HG03139 (cell line): ENCODE data around the gene FGD4.
"Not testable (repeated sequence)": the region's sequence is repeated elsewhere in the genome, so short reads cannot be mapped to it uniquely, and the experiment has no call there.

Experiments used
- ATAC-seq: cut with Tn5 transposase; IDR thresholded peaks from one replicate; pipeline ENCODE4 v1.9.1; 2021; ENCODE audit not compliant: unreplicated experiment

Gene FGD4

GRCh38 chr12:32515137-32515873 is 115.9 kb downstream of the FGD4 start:
- ATAC-seq = no peak

DNA sequence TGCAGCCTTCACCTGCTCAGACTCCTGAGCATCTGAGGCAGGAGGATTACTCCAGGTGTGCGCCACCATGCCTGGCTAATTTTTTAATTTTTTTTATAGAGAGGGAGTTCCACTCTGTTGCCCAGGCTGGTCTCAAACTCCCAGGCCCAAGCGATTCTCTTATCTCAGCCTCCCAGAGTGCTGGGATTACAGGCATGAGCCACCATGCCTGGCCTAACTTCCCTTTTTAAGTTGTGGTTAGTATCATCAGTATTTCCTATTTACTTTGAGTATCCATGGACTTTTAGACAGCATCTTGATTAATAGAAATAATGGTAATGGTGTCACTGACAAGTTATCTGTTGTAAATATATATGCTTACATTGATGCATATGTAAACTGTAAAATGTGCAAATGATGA is 116.9 kb downstream of the FGD4 start:
- no peak for ATAC-seq

DNA sequence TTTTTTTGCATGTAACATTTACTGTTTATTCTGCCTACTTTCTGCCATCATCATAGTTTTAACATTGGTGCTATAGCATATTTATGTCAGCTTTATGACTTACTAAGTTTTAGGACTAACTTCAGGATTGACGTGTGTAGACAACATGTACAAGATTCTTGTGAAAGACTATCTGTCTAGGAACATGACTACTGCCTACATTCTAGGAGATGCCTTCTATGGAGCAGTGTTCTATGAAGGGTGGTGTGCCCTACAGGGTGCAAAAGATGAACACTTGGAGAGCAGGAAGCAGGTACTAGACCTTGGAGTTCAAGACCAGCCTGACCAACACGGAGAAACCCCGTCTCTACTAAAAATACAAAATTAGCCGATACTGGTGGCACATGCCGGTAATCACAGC is 118.6 kb downstream of the FGD4 start:
- no peak for ATAC-seq

- no peak for ATAC-seq
Observed at GRCh38 chr12:32519047-32519446, 119.7 kb downstream of the FGD4 start.

- peak; percentile 47 for ATAC-seq
Observed at GRCh38 chr12:32522331-32523221, 123.2 kb downstream of the FGD4 start.

GRCh38 chr12:32525802-32526201 is 126.4 kb downstream of the FGD4 start:
- not testable (repeated sequence) for ATAC-seq

DNA sequence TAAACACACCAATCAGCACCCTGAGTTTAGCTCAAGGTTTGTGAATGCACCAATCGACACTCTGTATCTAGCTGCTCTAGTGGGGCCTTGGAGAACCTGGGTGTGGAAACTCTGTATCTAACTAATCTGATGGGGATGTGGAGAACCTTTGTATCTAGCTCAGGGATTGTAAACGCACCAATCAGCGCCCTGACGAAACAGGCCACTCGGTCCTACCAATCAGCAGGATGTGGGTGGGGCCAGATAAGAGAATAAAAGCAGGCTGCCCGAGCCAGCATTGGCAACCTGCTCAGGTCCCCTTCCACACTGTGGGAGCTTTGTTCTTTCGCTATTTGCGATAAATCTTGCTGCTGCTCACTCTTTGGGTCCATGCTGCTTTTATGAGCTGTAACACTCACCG is 127.0 kb downstream of the FGD4 start:
- not testable (repeated sequence) for ATAC-seq

DNA sequence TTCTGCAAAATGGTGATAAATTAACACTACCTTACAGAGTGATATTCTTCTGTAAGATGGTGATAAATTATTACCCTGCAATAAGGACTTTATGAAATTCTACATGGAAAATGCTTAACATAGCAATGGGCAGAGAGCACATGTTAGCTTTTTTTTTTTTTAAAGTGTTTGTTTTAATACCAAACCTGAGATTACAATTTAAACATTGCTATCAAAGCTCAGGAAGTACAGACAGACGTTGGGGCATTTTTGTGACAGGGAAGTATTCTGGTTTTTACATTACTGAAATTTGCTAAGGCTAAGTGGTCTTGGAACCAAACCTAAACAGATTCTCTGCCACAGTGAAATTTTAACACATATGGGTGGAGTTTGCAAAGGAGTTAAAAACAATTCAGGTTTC is 133.1 kb downstream of the FGD4 start:
- no peak for ATAC-seq

GRCh38 chr12:32532951-32533350 is 133.6 kb downstream of the FGD4 start:
- no peak for ATAC-seq

GRCh38 chr12:32533506-32533905 is 134.1 kb downstream of the FGD4 start:
- not testable (repeated sequence) for ATAC-seq

DNA sequence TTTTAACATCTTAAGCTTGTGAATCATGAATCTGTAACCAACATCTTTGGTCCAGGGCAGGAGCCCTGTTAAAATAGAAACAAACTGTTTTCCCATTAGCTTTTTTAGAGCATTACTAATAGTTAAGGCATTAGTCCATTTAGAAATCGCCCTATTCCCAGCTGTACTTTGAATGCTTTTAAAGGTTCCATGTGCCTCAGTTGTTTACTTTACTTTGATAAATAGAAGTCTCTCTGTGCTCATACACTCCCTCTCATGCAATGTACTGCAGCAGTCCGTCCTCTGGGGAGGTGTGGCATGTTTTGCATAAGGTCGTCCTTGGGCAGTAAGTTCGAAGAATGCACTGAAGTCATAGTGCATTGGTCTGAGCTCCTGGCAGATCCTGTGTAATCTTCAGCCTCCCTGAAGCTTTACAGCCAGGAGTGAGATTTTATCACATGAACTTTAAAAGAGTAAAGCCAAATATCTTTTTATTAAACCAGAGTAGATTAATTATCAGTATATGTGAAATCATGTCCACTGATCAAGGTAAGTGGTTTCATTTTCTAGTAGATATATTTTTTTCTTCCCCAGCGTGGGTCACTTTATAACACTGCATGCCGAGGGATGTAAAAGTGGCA is 134.7 kb downstream of the FGD4 start:
- ATAC-seq = no peak

DNA sequence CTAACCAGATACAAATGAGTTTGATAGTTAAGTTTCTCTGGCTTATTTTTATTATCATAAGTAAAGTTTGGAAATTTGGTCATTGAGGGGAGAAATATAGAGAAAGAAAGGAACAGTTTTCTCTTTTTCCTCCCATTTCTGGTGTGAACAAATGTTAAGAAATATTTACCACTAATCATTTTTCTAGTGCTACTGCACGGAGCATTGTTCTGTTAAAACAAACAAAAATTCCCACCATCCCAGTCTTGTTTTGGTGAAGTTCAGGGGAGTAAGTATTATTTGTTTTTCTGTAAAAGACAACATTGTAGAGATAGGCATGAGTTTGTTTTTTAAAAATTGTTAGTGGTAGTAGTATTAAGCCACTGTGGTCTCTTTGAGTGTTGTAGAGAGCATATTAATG is 135.3 kb downstream of the FGD4 start:
- no peak for ATAC-seq

DNA sequence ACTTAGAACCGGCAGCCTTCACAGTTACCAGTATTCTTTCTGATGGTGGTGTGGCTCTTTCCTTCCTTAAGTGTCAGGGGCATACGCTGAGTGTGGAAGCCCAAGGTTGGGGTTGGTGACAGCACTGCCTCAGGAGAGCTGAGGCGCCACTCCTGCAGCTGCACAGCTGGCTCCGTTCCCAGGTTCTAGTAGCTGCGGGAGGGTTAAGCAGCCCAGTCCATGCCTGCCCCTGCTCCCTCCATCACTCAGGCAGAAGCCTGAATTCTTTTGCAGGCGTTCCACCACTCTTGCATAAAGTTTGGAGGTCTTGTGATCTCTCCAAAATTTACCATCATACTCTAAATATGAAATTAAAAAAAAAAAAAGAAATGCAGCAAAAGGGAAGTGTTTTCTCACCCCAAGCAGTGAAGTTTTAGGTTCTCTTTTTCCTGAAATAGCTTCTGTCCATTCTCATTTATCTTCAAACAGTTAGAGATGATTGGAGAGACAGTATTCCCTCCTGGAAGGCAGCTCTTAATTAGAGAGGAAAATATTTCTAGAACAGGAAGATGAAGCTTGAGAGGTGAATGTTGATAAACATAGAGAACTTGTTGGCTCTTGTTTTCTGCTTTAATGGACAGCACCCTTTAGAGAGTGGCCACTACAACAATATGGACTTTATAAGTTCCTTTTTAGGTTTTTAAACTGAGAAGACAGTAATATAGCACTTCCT is 136.1 kb downstream of the FGD4 start:
- peak; percentile 61 for ATAC-seq

- ATAC-seq = no peak
Observed at GRCh38 chr12:32536000-32536345, 136.6 kb downstream of the FGD4 start.

DNA sequence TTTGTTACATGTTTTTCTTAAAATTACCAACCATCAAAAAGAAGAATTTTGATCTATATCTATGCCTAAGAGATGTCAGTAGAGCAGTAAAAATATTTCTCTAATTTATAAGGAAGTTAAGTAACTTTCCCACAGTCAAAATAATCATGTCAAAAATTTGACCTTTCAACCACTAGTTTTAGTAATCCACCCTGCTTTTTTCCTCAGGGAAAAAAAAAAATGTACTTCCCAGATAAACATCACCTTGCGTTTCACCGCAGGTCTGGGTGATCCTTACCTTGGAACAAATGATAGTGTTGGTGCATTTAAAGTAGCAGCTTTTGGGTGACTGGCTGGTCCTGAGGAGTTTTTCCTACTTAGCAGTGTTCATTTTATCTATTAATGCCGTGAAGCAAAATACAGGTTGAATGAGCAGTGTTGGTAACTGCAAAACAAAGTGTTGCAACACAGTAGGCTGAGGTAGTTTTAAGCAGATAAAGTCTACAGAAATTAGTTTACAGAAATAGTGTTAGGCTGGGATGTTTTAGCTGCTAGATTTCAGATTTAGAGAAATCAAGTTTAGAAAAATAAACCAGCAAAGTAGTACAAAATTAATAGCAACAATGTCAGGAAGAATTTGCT is 142.5 kb downstream of the FGD4 start:
- ATAC-seq = no peak

GRCh38 chr12:32542428-32543229 is 143.3 kb downstream of the FGD4 start:
- ATAC-seq = no peak

- ATAC-seq = no peak
Observed at GRCh38 chr12:32544893-32545292, 145.5 kb downstream of the FGD4 start.

DNA sequence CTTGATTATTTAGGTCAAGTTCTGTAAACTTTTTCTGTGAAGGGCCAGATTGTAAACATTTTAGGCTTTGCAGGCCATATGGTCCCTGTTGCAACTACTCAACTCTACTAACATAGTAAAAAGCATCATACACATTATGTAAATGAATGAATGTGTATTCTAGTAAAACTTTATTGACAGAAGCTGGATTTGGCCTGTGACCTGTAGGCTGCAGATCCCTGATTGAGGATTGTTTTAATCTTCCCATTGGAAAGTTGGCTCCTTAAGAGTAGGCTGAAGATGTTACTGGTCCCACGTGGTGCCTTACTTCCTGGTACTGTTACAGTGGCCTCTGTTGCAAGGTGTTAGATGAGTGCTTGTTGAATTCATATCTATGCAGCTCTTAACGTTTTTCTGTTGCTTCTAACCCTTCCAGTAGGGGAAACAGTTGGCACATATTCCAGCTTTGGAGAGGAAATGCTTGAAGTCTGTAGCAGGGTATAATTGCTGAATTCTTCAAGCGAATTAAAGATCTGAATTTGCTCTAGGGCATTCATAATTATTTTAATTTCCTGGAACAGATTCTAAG is 146.1 kb downstream of the FGD4 start:
- no peak for ATAC-seq

- no peak for ATAC-seq
Observed at GRCh38 chr12:32546272-32546671, 146.9 kb downstream of the FGD4 start.
